ENCODE measurements around the gene ITPRID1. TPM values are rescaled to one million over a fixed set of nuclear protein-coding genes. Genes with fewer than 3 reads are reported as not detected.

The ITPRID1 gene
- total RNA-seq (2022; extraction: Qiagen RNA extraction; ENCODE audit: low read depth): not detected in 5 replicates

DNA sequence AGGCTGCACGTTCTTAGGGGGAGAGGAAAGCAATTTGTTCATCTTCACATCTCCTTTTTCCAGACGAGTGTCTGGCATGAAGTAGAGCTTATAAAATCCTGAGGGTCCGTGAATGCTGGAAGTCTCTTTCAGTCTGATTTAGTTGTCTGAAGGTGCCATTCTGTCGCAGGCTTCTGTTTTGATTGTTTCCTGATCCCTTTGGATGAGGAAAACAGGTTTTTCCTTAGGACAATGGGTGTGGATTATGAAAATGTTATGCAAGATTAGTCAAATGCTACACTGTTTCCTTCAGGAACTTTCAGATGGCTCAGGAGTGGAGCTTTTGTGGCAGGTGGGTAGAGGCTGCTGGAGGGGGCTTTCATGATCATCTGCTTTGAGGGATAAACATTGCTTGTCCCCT lies at the start of gene ITPRID1:
ITPRID1 (plus strand) TSS at position 301 of the 400 bp plus-strand sequence. CDS start 38,935 bp downstream, outside the sequence.

DNA sequence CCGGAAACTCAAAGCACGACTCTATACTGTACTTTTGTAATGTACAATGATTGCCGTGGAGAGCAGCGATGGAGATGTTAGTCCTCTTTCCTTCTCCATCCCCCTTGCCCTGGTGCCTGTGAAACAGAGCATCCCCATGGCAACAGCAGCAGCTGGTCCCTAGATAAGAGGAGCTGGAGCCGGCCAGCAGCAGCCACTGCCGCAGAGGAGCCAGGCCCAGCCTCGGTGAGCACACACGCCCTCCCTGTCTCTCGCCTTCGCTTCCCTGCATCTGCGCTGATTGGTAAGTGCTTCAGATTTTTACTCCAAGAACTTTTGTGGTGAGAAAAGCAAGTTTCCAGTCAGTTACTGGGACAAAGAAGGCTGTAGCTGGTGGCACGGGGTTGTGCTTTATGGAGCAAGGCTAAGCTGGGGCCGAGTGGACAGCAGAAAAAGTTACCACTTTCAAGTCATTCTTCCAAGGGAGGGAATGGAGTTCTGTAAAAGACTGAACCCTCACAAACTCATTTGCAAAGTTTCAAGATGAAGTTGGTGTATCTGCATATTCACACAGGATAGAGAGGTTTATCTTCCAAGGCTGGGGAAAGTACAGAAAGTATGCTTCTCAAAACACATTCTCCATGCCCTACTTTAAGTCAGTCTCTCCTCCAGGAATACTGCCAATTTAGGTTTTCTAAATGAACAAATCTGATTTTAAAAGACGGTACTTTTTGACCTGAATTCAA lies 173.3 kb downstream of the ITPRID1 start, which contains the start of gene PPP1R17:
PPP1R17 (plus strand) TSS at position 192 of the 725 bp plus-strand sequence. CDS start 5,227 bp downstream, outside the sequence.

Other genes with a start within 250 kb of the ITPRID1 start
- gene NEUROD6, start 173.4 kb upstream of the ITPRID1 start, total RNA-seq (2022; extraction: Qiagen RNA extraction; ENCODE audit: low read depth): not detected in 5 replicates
- gene PPP1R17, start 173.1 kb downstream of the ITPRID1 start, total RNA-seq (2022; extraction: Qiagen RNA extraction; ENCODE audit: low read depth): not detected in 5 replicates